Uterus (tissue), 2 donors: ENCODE data around the gene CCDC107.

Source experiments
- CTCF ChIP-seq, 4 experiments: fragments of 200-600 bp in 2 of 4; fragments of 450-650 bp in 2 of 4; sonication (generic) in 2 of 4; IDR thresholded peaks; one replicate each; pipeline ENCODE4 v1.5.1; 2016 to 2019; ENCODE audit warnings: antibody characterized with exemption in 4 of 4, mild to moderate bottlenecking in 2 of 4, moderate library complexity in 1 of 4
- POLR2A ChIP-seq, 2 donors: fragments of 450-650 bp; IDR thresholded peaks; one replicate each; pipeline ENCODE4 v1.6.1; 2016; ENCODE audit warnings: antibody characterized with exemption in 2 of 2, mild to moderate bottlenecking in 1 of 2, moderate library complexity in 1 of 2

GRCh38 chr9:35618854-35619799, 39.0 kb upstream of the CCDC107 start:
- no peak for TF ChIP-seq CTCF (IDR thresholded peaks at IDR 0.05)
- TF ChIP-seq POLR2A (IDR thresholded peaks at IDR 0.05), result no peak
